ENCODE data around the gene KHDRBS2. TPM values are rescaled to one million over a fixed set of nuclear protein-coding genes. Genes with fewer than 3 reads are reported as not detected.
"Not testable (repeated sequence)": the region's sequence is repeated elsewhere in the genome, so short reads cannot be mapped to it uniquely, and the experiment has no call there.

KHDRBS2 gene
- total RNA-seq, 2 donors from 2014 or later, result 0.12 TPM; not detected in 1

- ATAC-seq, result no peak
- intact Hi-C loops (cut with DNase I), result no loop called here
These were observed 376.5 kb downstream of the KHDRBS2 start for GRCh38 chr6:61909486-61909885.

DNA sequence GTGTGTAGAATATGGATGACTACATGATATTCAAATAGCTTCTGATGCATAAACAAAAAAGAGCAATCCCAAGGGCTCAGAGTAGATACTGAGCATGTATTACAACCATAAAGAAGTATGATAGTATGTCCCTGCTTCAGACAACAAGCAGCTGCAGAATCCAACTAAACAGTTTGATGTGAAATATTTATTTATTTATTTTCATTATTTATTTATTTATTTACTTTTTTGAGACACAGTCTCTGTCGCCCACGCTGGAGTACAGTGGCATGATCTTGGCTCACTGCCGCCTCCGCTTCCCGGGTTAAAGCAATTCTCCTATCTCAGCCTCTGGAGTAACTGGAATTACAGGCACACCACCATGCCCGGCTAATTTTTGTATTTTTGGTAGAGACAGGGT, 384.3 kb downstream of the KHDRBS2 start:
- ATAC-seq (no peak), DNase-seq (no peak)
- intact Hi-C loops (cut with DNase I), result no loop called here

More at GRCh38 chr6:61909486-61909885, 376.5 kb downstream of the KHDRBS2 start:
- no peak for DNase-seq

- intact Hi-C loops (cut with DNase I), result no loop called here
- ATAC-seq (no peak), DNase-seq (no peak)
These were observed 391.5 kb downstream of the KHDRBS2 start for GRCh38 chr6:61894536-61894935.

DNA sequence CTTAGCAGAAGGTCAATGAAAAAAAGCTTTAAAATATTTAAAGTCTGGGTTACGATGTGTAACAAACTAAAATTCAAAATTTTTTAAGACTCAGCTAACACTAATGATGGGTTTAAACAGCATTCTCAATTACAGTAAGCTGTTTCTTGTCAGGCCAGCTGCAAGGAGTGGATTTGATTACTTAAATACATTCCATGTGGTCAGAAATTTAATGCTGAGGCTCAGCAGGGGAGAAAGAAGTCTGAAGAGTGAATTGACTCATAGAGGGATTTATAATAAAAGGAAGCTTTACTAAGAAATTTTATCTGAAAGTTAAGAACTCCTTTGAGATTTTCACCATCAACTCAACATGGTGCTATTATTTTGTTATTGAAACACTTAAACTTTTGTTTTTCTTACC, 398.6 kb downstream of the KHDRBS2 start:
- intact Hi-C loops (cut with DNase I), result no loop called here
- DNase-seq (no peak), ATAC-seq (no peak)

DNA sequence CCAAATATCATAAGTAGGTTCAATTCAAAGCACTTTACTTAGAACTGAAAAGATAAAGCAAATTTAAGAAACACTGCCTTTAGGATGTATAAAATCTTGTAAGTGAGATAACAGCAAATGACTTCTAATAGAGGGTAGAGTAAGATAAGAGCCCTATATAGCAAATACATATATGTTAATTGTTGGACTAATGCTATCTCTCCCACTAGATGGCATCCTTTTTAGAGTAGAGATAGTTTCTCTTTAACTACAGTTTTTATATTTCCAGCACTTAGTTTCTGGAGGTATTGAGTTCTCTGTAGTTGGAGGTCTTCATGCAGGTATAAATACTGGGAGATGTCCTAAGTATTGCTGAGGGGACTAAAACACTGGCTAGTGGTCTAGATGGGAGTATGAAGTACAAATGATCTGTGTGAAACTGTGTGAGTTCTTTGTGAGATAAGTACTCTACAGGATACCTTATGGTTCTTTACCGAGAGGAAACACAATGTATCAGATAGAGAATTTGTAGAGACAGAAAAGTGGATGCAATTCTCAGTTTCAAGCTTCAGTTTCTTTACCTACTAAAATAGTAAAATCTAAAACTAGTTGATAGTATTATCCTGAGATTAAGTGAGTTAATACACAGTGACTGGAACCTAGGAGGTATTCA, 399.3 kb downstream of the KHDRBS2 start:
- ATAC-seq (no peak), DNase-seq (no peak)
- intact Hi-C loops (cut with DNase I), result no loop called here

GRCh38 chr6:61869632-61870400, 416.2 kb downstream of the KHDRBS2 start:
- intact Hi-C loops (cut with DNase I), result no loop called here
- ATAC-seq, result no peak
- DNase-seq, result no peak

GRCh38 chr6:61868507-61869080, 417.4 kb downstream of the KHDRBS2 start:
- ATAC-seq (no peak), DNase-seq (no peak)
- intact Hi-C loops (cut with DNase I), result no loop called here

GRCh38 chr6:61867635-61868034, 418.4 kb downstream of the KHDRBS2 start:
- no peak for DNase-seq
- no peak for ATAC-seq
- intact Hi-C loops (cut with DNase I), result no loop called here

- DNase-seq (no peak), ATAC-seq (no peak)
- intact Hi-C loops (cut with DNase I), result no loop called here
These were observed 428.5 kb downstream of the KHDRBS2 start for GRCh38 chr6:61857541-61857940.

- ATAC-seq (no peak), DNase-seq (no peak)
- intact Hi-C loops (cut with DNase I), result no loop called here
These were observed 444.1 kb downstream of the KHDRBS2 start for GRCh38 chr6:61841958-61842357.

GRCh38 chr6:61835237-61835636, 450.8 kb downstream of the KHDRBS2 start:
- ATAC-seq, result no peak
- DNase-seq, result no peak
- intact Hi-C loops (cut with DNase I), result no loop called here

- intact Hi-C loops (cut with DNase I), result no loop called here
- no peak for DNase-seq
- no peak for ATAC-seq
These were observed 452.8 kb downstream of the KHDRBS2 start for GRCh38 chr6:61833176-61833755.

DNA sequence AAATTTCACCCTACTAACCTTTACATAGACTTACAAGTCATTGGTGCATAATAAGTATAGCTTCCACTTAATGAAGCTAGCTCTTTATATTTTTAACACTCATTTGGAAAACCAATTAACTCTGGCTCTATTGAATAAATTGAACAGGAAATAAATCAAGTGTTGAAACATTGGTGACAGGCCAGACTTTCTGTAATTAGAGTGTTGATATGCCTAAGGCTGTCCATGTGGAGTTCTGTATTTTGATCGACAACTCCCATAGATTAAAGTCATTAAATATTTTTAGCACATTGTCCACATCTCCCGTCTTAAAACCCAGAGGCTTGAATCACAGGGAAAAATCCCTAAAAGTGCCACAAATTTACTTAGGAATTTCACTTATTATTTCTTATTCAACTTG, 468.3 kb downstream of the KHDRBS2 start:
- intact Hi-C loops (cut with DNase I), result no loop called here
- no peak for DNase-seq
- ATAC-seq, result no peak

- intact Hi-C loops (cut with DNase I), result no loop called here
- no peak for DNase-seq
- no peak for ATAC-seq
These were observed 476.0 kb downstream of the KHDRBS2 start for GRCh38 chr6:61810047-61810446.

GRCh38 chr6:61809004-61809595, 476.9 kb downstream of the KHDRBS2 start:
- DNase-seq (no peak), ATAC-seq (no peak)
- intact Hi-C loops (cut with DNase I), result no loop called here

DNA sequence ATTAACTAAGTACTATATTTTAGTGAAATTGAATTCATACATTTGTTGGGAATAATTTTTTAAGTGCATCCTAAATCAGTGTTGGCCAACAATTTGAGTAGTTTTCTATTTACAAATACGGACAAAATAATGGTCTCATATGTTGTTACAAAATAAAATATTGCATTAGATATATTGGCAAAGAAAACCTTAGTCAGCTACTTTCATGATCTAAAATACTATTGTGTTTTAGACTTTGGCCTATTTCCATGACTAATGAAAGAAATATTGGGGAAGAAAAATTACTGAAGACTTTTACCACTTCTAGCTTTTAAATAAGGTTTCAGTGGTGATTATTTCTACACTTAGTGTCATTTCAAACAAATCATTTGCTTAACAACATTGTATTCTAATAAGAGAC, 498.0 kb downstream of the KHDRBS2 start:
- DNase-seq (no peak), ATAC-seq (no peak)
- intact Hi-C loops (cut with DNase I), result no loop called here

- DNase-seq; intact Hi-C loops (cut with DNase I); ATAC-seq: not testable (repeated sequence)
These were observed 516.6 kb downstream of the KHDRBS2 start for GRCh38 chr6:61769446-61769845.

GRCh38 chr6:61755739-61756138, 530.3 kb downstream of the KHDRBS2 start:
- no peak for DNase-seq
- no peak for ATAC-seq
- intact Hi-C loops (cut with DNase I), result no loop called here

GRCh38 chr6:61751986-61752385, 534.0 kb downstream of the KHDRBS2 start:
- no peak for DNase-seq
- ATAC-seq, result no peak
- intact Hi-C loops (cut with DNase I), result no loop called here

- DNase-seq, result no peak
- no peak for ATAC-seq
- intact Hi-C loops (cut with DNase I), result no loop called here
These were observed 540.0 kb downstream of the KHDRBS2 start for GRCh38 chr6:61745994-61746393.
